ENCODE results near the gene IDE. TPM values are rescaled to one million over a fixed set of nuclear protein-coding genes. Genes with fewer than 3 reads are reported as not detected.

The IDE gene
- total RNA-seq, 1 experiment from 2014 or later = 66.4 TPM

- H3K4me3 Mint-ChIP-seq (ENCODE audit: unreplicated experiment) = no peak overlapping the region
- POLR2A ChIA-PET = interaction anchor here (1.1 to 1.5 kb wide), 2 partner anchors 94 to 142 kb away, joined by 5 to 6 read pairs; no protein-coding TSS in a partner anchor
- intact Hi-C loops (cut with micrococcal nuclease) = loop anchor here (10.0 kb wide), 1 partner anchor 510 kb away; the partner anchor contains the start of gene BTAF1
- CTCF ChIA-PET = interaction anchor here (0.6 to 5.0 kb wide), 26 partner anchors 13 to 440 kb away, joined by 3 to 33 read pairs (median 4); no protein-coding TSS in a partner anchor
- H3K27me3 Mint-ChIP-seq (ENCODE audit: insufficient read depth, unreplicated experiment) = no peaks in the 10 kb centered on the region
- TF ChIP-seq CTCF (IDR thresholded peaks at IDR 0.05; ENCODE audit: unreplicated experiment) = no peak
- no TSS peak for BruUV-seq (replicated peaks)
- no peak for DNase-seq (ENCODE audit: unreplicated experiment)
- H3K9me3 Mint-ChIP-seq (ENCODE audit: unreplicated experiment) = no peaks in the 10 kb centered on the region
- no peak overlapping the region for H3K27ac Mint-ChIP-seq (ENCODE audit: low read depth, unreplicated experiment)
- no peaks in the 10 kb centered on the region for H3K36me3 Mint-ChIP-seq (ENCODE audit: insufficient read depth, unreplicated experiment)
- no peaks in the 10 kb centered on the region for H3K4me1 Mint-ChIP-seq (ENCODE audit: insufficient read depth, unreplicated experiment)
Measured at GRCh38 chr10:92434385-92434784, 139.5 kb downstream of the IDE start.

- DNase-seq (ENCODE audit: unreplicated experiment) = no peak
- H3K4me1 Mint-ChIP-seq (ENCODE audit: insufficient read depth, unreplicated experiment) = no peaks in the 10 kb centered on the region
- CTCF ChIA-PET = interaction anchor here (0.7 to 5.0 kb wide), 3 partner anchors 279 to 355 kb away, joined by 3 to 33 read pairs (median 3); no protein-coding TSS in a partner anchor
- H3K36me3 Mint-ChIP-seq (ENCODE audit: insufficient read depth, unreplicated experiment) = no peaks in the 10 kb centered on the region
- BruUV-seq (replicated peaks) = no TSS peak
- no peak overlapping the region for H3K27ac Mint-ChIP-seq (ENCODE audit: low read depth, unreplicated experiment)
- H3K4me3 Mint-ChIP-seq (ENCODE audit: unreplicated experiment) = no peak overlapping the region
- H3K9me3 Mint-ChIP-seq (ENCODE audit: unreplicated experiment) = no peaks in the 10 kb centered on the region
- intact Hi-C loops (cut with micrococcal nuclease) = loop anchor here (10.0 kb wide), 1 partner anchor 508 kb away; the partner anchor contains the start of gene BTAF1
- no peaks in the 10 kb centered on the region for H3K27me3 Mint-ChIP-seq (ENCODE audit: insufficient read depth, unreplicated experiment)
- POLR2A ChIA-PET = no interaction called here
- TF ChIP-seq CTCF (IDR thresholded peaks at IDR 0.05; ENCODE audit: unreplicated experiment) = no peak
Measured at GRCh38 chr10:92432596-92432995, 141.3 kb downstream of the IDE start.

- Mint-ChIP-seq H3K36me3 (ENCODE audit: insufficient read depth, unreplicated experiment) (no peaks in the 10 kb centered on the region), H3K27ac (ENCODE audit: low read depth, unreplicated experiment) (no peak overlapping the region), H3K4me1 (ENCODE audit: insufficient read depth, unreplicated experiment) (no peaks in the 10 kb centered on the region), H3K27me3 (ENCODE audit: insufficient read depth, unreplicated experiment) (no peaks in the 10 kb centered on the region), H3K4me3 (ENCODE audit: unreplicated experiment) (no peak overlapping the region), H3K9me3 (ENCODE audit: unreplicated experiment) (no peaks in the 10 kb centered on the region)
- CTCF ChIA-PET = interaction anchor here (0.6 to 0.7 kb wide), 2 partner anchors 335 to 342 kb away, joined by 3 to 4 read pairs; no protein-coding TSS in a partner anchor
- no peak for DNase-seq (ENCODE audit: unreplicated experiment)
- BruUV-seq (replicated peaks) = no TSS peak
- intact Hi-C loops (cut with micrococcal nuclease) = loop anchor here (10.0 kb wide), 1 partner anchor 505 kb away; the partner anchor contains the start of gene BTAF1
- no peak for TF ChIP-seq CTCF (IDR thresholded peaks at IDR 0.05; ENCODE audit: unreplicated experiment)
- POLR2A ChIA-PET = no interaction called here
Measured at GRCh38 chr10:92430103-92430502, 143.8 kb downstream of the IDE start.

- H3K36me3 Mint-ChIP-seq (ENCODE audit: insufficient read depth, unreplicated experiment) = no peaks in the 10 kb centered on the region
- ChIA-PET CTCF (interaction anchor here (1.9 kb wide), 1 partner anchor 13 kb away, joined by 8 read pairs; no protein-coding TSS in a partner anchor), POLR2A (interaction anchor here (0.7 kb wide), 2 partner anchors 136 to 211 kb away, joined by 3 read pairs; no protein-coding TSS in a partner anchor)
- H3K27ac Mint-ChIP-seq (ENCODE audit: low read depth, unreplicated experiment) = no peak overlapping the region
- H3K27me3 Mint-ChIP-seq (ENCODE audit: insufficient read depth, unreplicated experiment) = no peaks in the 10 kb centered on the region
- no TSS peak for BruUV-seq (replicated peaks)
- H3K4me1 Mint-ChIP-seq (ENCODE audit: insufficient read depth, unreplicated experiment) = no peaks in the 10 kb centered on the region
- no peak overlapping the region for H3K4me3 Mint-ChIP-seq (ENCODE audit: unreplicated experiment)
- intact Hi-C loops (cut with micrococcal nuclease) = no loop called here
- no peak for DNase-seq (ENCODE audit: unreplicated experiment)
- TF ChIP-seq CTCF (IDR thresholded peaks at IDR 0.05; ENCODE audit: unreplicated experiment) = no peak
- peaks cover 5% of the 10 kb centered on the region for H3K9me3 Mint-ChIP-seq (ENCODE audit: unreplicated experiment)
Measured at GRCh38 chr10:92421550-92421949, 152.3 kb downstream of the IDE start.

All from MCF 10A (cell line).